Fibroblast of upper back skin (primary cell): ENCODE measurements around the gene PFKFB3.
"Not testable (repeated sequence)": the region's sequence is repeated elsewhere in the genome, so short reads cannot be mapped to it uniquely, and the experiment has no call there.

Experiments used
- DNase-seq: peaks from one replicate; pipeline ENCODE4 v3.0.0-alpha.2; 2013

PFKFB3 gene

GRCh38 chr10:6179078-6179477 lies 23.7 kb upstream of the PFKFB3 start:
- DNase-seq = no peak

DNA sequence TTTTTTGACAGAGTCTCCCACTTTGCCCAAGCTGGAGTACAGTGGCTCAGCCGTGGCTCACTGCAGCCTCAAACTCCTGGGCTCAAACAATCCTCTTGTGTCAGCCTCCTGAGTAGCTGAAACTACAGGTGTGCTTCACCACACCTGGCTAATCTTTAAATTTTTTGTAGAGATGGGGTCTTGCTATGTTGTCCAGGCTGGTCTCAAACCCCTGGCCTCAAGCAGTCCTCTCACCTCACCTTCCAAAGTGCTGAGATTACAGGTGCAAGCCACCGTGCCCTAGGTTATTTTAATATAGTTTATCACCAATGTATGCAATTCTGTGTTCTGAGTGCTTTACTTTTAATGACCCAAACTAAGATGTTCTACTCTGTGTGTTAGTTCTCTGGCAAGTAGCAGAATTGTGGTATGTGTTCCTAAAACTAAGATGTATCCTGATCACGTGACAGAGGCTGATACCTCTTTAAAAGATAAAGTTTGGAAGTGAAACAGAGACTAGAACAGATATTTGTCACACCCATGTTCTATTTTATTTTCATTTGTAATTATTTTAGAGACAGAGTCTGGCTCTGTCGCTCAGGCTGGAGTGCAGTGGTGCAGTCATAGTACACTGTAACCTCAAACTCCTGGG lies 22.1 kb upstream of the PFKFB3 start:
- DNase-seq = no peak

GRCh38 chr10:6181249-6181648 lies 21.5 kb upstream of the PFKFB3 start:
- no peak for DNase-seq

DNA sequence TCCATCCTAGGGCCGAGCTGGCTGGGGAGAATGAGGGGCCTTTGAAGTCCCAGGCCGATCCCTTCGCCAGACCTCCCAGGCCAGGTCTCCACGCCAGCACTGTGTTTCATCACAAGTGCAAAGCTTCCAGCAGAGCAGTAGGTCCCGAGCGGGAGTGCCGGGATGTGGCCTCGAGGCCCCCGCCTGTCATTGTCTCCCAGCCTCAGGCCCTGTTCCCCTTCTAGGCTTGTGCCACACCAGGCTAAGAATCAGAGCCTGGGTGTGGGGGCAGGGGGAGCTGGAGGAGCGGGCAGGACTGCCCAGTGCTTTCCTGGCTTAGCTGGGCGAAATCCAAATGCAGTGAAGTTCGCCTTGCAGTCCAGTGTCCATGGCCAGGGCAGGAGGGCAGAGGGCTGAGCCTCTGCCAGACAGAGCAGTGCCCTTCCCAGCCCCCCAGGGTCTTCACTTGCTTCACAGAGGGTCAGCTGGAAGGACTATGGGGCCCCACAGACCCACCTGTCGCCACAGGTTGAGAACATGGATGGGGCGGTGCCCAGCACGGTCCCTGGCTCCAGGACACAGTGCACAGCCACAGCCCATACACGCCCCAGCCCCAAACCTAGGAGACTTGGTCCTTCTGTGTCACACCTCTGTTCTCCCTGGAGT lies 20.2 kb upstream of the PFKFB3 start:
- DNase-seq = no peak

- no peak for DNase-seq
These were observed 17.6 kb upstream of the PFKFB3 start for GRCh38 chr10:6185039-6185716.

GRCh38 chr10:6186894-6187256 lies 15.9 kb upstream of the PFKFB3 start:
- no peak for DNase-seq

- no peak for DNase-seq
These were observed 15.5 kb upstream of the PFKFB3 start for GRCh38 chr10:6187278-6187677.

DNA sequence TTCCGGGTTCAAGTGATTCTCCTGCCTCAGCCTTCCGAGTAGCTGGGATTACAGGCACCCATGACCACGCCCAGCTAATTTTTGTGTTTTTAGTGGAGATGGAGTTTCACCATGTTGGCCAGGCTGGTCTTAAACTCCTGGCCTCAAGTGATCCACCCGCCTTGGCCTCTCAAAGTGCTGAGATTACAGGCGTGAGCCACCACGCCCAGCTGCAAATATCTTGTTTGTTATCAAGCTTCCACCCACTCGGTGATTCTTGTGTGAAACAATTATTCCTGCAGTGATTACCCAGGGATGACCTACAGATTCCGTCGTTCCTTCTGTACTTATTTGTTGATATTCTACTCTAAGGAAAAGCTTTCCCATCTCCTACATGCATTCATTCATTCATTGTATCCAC lies 12.7 kb upstream of the PFKFB3 start:
- DNase-seq = not testable (repeated sequence)

- no peak for DNase-seq
These were observed 11.6 kb upstream of the PFKFB3 start for GRCh38 chr10:6191147-6191546.

GRCh38 chr10:6191569-6191968 lies 11.2 kb upstream of the PFKFB3 start:
- DNase-seq = no peak

DNA sequence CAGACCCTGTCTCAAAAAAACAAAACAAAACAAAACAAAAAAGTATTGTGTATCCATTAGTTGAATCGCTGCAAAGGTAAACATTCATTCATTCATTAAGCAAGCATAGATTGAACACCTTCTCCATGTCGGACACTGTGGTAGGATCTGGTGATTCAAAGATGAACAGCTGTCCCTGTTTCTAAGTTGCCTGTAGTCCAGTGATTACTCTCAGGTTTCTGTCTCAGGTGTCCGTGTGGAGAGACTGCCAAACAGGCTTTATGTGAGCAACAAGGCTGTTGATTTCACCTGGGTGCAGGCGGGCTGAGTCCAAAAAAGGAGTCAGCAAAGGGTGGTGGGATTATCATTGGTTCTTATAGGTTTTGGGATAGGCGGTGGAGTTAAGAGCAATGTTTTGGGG lies 9.4 kb upstream of the PFKFB3 start:
- DNase-seq = not testable (repeated sequence)

- no peak for DNase-seq
These were observed 8.4 kb upstream of the PFKFB3 start for GRCh38 chr10:6194311-6194710.

DNA sequence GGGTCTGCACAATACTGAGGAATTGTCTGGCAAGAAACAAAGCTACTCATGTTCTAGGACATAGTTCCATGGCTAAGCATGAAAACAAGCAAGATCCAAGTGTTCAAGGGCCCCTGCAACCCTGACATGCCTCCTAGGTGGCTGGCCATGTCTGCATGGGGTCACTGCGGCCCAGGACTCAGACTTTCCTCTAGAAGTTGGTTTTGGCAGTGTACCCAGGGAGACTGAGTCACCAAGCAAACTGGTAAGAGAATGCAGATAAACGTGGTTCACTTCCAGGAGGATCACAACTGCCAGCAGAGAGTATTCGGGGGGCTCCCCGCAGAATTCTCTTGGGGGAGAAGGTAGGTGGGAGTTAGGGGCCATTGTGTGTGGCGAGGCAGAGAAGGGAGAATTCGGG lies 7.4 kb upstream of the PFKFB3 start:
- DNase-seq = peak; percentile 52

- no peak for DNase-seq
These were observed 6.9 kb upstream of the PFKFB3 start for GRCh38 chr10:6195846-6196245.

DNA sequence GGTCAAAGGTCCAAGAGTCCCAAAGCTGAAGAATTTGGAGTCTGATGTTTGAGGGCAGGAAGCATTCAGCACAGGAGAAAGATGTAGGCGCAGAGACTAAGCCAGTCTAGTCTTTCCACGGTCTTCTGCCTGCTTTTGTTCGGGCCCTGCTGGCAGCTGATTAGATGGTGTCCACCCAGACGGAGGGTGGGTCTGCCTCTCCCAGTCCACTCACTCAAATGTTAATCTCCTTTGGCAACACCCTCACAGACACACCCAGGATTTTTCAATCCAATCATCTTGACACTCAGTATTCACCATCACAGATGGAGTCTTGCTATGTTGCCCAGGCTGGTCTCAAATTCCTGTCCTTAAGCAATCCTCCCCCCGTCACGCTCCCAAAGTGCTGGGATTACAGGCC lies 6.2 kb upstream of the PFKFB3 start:
- DNase-seq = not testable (repeated sequence)

DNA sequence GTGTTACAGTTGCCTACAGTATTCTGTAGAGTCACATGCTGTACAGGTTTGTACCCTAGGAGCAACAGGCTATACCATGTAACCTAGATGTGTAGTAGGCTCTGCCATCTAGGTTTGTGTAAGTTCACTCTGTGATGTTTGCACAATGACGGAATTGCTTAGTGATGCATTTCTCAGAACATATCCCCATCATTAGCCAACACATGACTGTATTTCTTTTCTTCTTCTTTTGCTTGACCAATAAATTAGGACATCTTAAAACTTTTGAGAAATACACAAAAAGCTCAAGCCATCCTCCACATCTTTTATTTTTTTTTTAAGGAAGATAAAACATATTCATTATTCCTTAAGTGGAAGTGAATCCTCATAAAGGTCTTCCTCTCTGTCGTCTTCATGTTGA lies 5.4 kb upstream of the PFKFB3 start:
- no peak for DNase-seq

- no peak for DNase-seq
These were observed 4.6 kb upstream of the PFKFB3 start for GRCh38 chr10:6198171-6198570.

DNA sequence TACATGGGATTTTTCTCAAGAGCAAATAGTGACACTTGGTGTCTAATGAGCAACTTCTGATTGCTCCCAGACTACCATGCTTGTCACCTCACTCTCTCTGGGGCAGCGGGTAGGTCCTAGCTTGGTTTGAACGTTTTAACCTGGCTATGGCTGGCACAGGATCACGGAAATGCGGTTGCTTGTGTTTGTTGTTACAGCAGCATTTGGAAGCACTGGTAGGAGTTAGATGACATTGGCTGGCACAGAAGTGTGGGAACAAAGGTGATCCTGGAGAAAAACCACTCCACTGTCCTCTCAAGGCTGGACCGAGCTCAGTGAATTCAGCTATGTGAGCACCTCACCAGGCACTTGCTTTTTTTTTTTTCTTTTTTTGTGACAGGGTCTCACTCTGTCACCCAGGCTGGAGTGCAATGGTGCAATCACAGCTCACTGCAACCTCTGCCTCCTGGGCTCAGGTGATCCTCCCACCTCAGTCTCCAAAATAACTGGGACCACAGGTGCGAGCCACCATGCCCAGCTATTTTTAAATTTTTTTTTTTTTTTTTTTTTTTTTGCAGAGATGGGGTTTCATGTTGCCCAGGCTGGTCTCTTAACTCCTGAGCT lies 3.5 kb upstream of the PFKFB3 start:
- no peak for DNase-seq

- no peak for DNase-seq
These were observed 2.3 kb upstream of the PFKFB3 start for GRCh38 chr10:6200440-6200733.

DNA sequence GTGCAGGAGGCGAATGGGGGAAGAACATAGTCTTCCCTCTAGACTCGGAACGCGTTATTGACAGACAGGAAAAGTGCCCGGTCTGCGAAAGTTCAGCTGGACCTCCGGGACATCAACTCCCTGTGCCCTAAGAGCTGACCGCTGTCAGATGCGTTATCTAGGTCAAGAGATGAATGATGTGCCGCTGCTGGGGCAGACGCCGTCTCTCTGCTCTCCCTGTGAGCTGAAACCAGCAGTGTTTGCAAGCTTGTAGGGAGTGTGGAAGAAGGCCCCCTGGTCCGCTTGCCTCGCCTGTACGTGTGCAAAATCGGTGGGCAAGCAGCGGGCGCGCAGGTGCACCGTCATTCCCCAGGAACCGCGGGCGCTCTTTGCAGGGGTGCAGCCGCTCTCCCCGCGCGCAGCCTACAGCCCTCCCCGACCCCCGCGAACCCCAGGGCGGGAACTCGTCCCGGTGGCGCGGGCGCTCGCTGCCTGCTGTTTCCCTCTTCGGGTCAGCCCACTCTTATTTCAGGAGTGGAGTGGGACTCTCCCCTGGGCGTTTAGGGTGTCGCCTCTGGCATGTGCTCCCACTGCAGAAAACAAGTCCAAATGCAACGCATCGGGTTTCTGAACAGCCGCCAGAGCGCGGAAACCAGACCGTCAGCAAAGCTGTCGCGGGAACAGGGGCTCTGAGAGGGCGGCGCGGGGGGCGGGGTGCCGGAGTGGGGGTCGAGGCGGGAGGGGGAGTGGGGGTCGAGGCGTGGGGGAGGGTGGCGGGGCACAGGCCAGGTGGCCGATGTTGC lies 1.8 kb upstream of the PFKFB3 start:
- DNase-seq = peak; percentile 53

DNA sequence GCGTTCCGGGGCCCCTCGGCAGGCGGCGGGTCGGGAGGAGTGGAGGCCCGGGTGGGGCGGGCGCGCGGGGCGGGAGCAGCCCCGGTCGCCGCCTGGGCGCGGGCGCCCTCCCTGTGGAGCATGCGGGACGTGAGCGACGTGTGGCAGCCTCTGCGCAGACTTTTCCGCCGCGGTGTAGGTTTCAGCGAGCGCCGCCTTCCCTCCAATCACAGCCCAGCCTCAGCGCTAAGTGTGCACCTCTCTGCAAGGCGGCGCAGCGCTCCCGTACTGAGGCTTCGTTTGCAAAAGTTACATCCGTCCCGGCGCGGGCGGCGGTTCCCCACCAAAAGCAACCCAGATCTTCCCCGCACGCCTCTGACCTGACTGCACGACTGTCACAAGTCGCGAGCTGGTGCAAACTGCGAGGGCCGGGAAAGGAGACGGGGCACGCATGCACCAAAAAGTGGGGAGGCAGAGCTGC lies 1.2 kb upstream of the PFKFB3 start:
- DNase-seq = peak; percentile 87

DNA sequence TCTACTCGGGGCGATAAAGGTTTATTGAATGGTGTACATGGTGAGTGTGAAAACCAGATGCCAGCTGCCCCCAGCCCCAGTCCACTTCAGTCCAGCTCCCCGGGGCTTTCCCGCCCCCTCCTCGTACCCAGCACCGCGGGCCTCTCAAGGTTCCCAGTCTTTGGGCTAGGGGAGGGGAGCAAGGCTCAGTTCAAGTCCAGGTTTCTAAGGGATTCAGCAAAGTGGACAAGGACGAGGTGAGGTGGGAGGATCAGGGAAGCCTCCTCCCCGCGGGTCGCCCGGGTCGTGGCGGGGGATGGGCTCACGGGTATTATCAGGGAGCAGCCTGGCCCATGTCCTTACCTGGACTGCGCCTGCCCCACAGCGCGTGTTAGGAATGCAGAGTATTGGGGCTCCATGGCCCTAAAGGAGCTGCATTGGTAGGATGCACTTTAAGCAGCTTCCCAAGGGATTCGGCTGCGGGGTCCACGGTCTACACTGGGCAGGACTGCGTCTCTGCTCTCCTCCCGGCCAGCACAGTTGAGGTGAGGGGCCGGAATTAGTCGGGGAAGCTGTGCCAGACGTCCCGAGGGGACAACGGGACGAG lies 541 bp upstream of the PFKFB3 start:
- DNase-seq = no peak
